C4-2B (cell line): Measurements from ENCODE around the gene HS3ST4.

Experiments used
- ZFX ChIP-seq: fragments of 450-650 bp; IDR thresholded peaks from 2 replicates; pipeline ENCODE4 v1.6.1; 2017
- TF ChIP-seq, protein P1 (sequence below): fragments of 450-650 bp; conservative IDR thresholded peaks from 2 replicates; pipeline ENCODE4 v1.5.1; 2017; ENCODE audit warnings: mild to moderate bottlenecking

DNA sequence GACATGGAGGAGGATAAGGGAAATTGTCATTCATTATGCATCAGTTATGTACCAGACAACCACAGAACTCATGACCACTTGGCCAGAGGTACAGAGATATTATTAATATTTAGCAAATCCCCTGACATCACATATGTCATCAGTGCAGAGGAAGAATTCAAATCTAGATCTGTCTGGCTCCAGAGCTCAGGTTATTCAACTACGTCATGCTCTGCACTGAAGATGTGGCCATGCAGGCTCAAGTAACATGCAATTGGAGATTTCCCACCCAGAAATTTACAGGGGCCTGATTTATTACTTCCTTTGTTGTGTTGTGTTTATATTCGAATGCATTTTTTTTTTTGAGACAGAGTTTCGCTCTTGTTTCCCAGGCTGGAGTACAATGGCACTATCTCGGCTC, 224.3 kb downstream of the HS3ST4 start:
- TF ChIP-seq, protein P1, sequence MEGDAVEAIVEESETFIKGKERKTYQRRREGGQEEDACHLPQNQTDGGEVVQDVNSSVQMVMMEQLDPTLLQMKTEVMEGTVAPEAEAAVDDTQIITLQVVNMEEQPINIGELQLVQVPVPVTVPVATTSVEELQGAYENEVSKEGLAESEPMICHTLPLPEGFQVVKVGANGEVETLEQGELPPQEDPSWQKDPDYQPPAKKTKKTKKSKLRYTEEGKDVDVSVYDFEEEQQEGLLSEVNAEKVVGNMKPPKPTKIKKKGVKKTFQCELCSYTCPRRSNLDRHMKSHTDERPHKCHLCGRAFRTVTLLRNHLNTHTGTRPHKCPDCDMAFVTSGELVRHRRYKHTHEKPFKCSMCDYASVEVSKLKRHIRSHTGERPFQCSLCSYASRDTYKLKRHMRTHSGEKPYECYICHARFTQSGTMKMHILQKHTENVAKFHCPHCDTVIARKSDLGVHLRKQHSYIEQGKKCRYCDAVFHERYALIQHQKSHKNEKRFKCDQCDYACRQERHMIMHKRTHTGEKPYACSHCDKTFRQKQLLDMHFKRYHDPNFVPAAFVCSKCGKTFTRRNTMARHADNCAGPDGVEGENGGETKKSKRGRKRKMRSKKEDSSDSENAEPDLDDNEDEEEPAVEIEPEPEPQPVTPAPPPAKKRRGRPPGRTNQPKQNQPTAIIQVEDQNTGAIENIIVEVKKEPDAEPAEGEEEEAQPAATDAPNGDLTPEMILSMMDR, result no peak
- no peak for TF ChIP-seq ZFX
